Neural progenitor cell (in vitro differentiated cells): ENCODE measurements around the gene ARHGAP21. TPM values are rescaled to one million over a fixed set of nuclear protein-coding genes. Genes with fewer than 3 reads are reported as not detected.

Experiments used
- DNase-seq: peaks from one replicate; pipeline ENCODE4 v3.0.0-alpha.2; 2016; ENCODE audit warnings: low spot score
- H2AFZ ChIP-seq: fragments of 200-600 bp; sonication (generic); replicated peaks from 2 replicates; pipeline ENCODE4 v1.6.1; 2016; ENCODE audit warnings: antibody characterized with exemption
- H3F3A ChIP-seq: fragments of 200-600 bp; sonication (generic); 2 replicates; pipeline ENCODE4 v1.6.1; 2016; ENCODE audit warnings: antibody characterized with exemption, low read depth
- H3K27ac ChIP-seq: fragments of 200-600 bp; sonication (generic); 2 replicates; pipeline ENCODE4 v1.5.1; 2016; ENCODE audit warnings: mild to moderate bottlenecking
- H3K27me3 ChIP-seq: fragments of 200-600 bp; sonication (generic); 2 replicates; pipeline ENCODE4 v1.6.1; 2016; ENCODE audit warnings: mild to moderate bottlenecking, moderate library complexity
- H3K36me3 ChIP-seq: fragments of 200-600 bp; sonication (generic); 2 replicates; pipeline ENCODE4 v1.5.1; 2016
- H3K4me1 ChIP-seq: fragments of 200-600 bp; sonication (generic); 2 replicates; pipeline ENCODE4 v1.6.1; 2016; ENCODE audit warnings: mixed run types
- H3K4me2 ChIP-seq: fragments of 200-600 bp; sonication (generic); 2 replicates; pipeline ENCODE4 v1.6.1; 2016
- H3K4me3 ChIP-seq: fragments of 200-600 bp; sonication (generic); 2 replicates; pipeline ENCODE4 v1.5.1; 2016
- H3K79me2 ChIP-seq: fragments of 200-600 bp; sonication (generic); 2 replicates; pipeline ENCODE4 v1.6.1; 2016; ENCODE audit warnings: low read depth
- H3K9ac ChIP-seq: fragments of 200-600 bp; sonication (generic); 2 replicates; pipeline ENCODE4 v1.6.1; 2016
- H3K9me3 ChIP-seq: fragments of 200-600 bp; sonication (generic); 2 replicates; pipeline ENCODE4 v1.5.1; 2016; ENCODE audit warnings: low read depth
- H4K20me1 ChIP-seq: fragments of 200-600 bp; sonication (generic); 2 replicates; pipeline ENCODE4 v1.6.1; 2016; ENCODE audit warnings: low read depth
- H3K27ac Mint-ChIP-seq: 3 replicates; pipeline ENCODE4 v1.8.0; 2021; ENCODE audit warnings: mixed read lengths
- H3K27me3 Mint-ChIP-seq: 2 replicates; pipeline ENCODE4 v1.8.0; 2022; ENCODE audit warnings: low read depth, mild to moderate bottlenecking, inconsistent platforms, moderate library complexity, mixed read lengths; ENCODE audit not compliant: insufficient read depth
- H3K36me3 Mint-ChIP-seq: 3 replicates; pipeline ENCODE4 v1.8.0; 2021; ENCODE audit warnings: mixed read lengths
- H3K4me1 Mint-ChIP-seq: 3 replicates; pipeline ENCODE4 v1.8.0; 2021; ENCODE audit warnings: mixed read lengths
- H3K4me3 Mint-ChIP-seq: 3 replicates; pipeline ENCODE4 v1.8.0; 2021; ENCODE audit warnings: mild to moderate bottlenecking, moderate library complexity, mixed read lengths
- H3K9me3 Mint-ChIP-seq: 3 replicates; pipeline ENCODE4 v1.8.0; 2020; ENCODE audit warnings: mixed read lengths
- EZH2 ChIP-seq: fragments of 200-600 bp; sonication (generic); IDR thresholded peaks from 2 replicates; pipeline ENCODE4 v1.6.1; 2017; ENCODE audit warnings: antibody characterized with exemption, mild to moderate bottlenecking, moderate library complexity
- EZH2phosphoT487 ChIP-seq: fragments of 200-600 bp; sonication (generic); IDR thresholded peaks from 2 replicates; pipeline ENCODE4 v1.6.1; 2017; ENCODE audit warnings: antibody characterized with exemption
- total RNA-seq: library from RNA; depleted of rRNA; stranded (reverse); fragments of >200 nt; gene quantifications from 2 replicates; pipeline ENCODE4 v1.2.3, GENCODE V29; 2015; ENCODE audit warnings: low replicate concordance
- TF ChIP-seq, protein P1 (sequence below): fragments of 200-600 bp; sonication (generic); IDR thresholded peaks from 2 replicates; pipeline ENCODE4 v1.5.1; 2017; ENCODE audit warnings: antibody characterized with exemption, mild to moderate bottlenecking

ARHGAP21 gene
- total RNA-seq, 1 donor from 2014 or later, result 65.7 TPM

DNA sequence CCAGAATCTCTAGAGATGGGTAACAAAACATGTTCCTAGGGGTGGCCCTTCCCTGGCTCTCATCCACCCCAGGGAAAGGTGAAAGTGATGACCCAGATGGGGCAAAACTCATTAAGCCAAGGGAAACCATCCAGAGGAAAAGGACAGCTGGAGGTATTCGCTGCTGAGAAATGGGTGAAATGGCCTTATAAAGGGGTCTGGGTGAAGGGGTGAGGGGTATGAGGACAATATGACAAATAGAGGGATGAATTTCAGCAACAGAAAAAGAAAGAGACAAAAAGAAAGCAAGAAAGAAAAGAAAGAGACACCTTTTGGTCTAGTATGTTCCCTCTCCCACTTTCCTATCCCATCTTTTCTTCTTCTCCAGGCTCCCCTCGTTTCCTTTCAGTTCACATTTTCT, 26.6 kb downstream of the ARHGAP21 start:
- no peaks in the 10 kb centered on the region for H3K4me1 ChIP-seq
- no peaks in the 10 kb centered on the region for H3K36me3 ChIP-seq
- no peak overlapping the region for H3K9ac ChIP-seq
- H3K4me2 ChIP-seq, result no peak overlapping the region
- no peak overlapping the region for H3K4me3 ChIP-seq
- H3K36me3 Mint-ChIP-seq, result peaks cover 36% of the 10 kb centered on the region
- peaks cover 90% of the 10 kb centered on the region for H3K79me2 ChIP-seq
- no peaks in the 10 kb centered on the region for H3K9me3 ChIP-seq
- H3K4me3 Mint-ChIP-seq, result no peak overlapping the region
- H4K20me1 ChIP-seq, result no peaks in the 10 kb centered on the region
- H3K4me1 Mint-ChIP-seq, result no peaks in the 10 kb centered on the region
- no peak for DNase-seq
- H3K27me3 Mint-ChIP-seq, result no peaks in the 10 kb centered on the region
- no peak overlapping the region for H2AFZ ChIP-seq
- no peak overlapping the region for H3K27ac ChIP-seq
- H3K9me3 Mint-ChIP-seq, result no peaks in the 10 kb centered on the region
- no peaks in the 10 kb centered on the region for H3K27me3 ChIP-seq
- H3F3A ChIP-seq, result no peaks in the 10 kb centered on the region
- H3K27ac Mint-ChIP-seq, result no peak overlapping the region
- TF ChIP-seq EZH2 (no peak), EZH2phosphoT487 (no peak)
- TF ChIP-seq, protein P1, sequence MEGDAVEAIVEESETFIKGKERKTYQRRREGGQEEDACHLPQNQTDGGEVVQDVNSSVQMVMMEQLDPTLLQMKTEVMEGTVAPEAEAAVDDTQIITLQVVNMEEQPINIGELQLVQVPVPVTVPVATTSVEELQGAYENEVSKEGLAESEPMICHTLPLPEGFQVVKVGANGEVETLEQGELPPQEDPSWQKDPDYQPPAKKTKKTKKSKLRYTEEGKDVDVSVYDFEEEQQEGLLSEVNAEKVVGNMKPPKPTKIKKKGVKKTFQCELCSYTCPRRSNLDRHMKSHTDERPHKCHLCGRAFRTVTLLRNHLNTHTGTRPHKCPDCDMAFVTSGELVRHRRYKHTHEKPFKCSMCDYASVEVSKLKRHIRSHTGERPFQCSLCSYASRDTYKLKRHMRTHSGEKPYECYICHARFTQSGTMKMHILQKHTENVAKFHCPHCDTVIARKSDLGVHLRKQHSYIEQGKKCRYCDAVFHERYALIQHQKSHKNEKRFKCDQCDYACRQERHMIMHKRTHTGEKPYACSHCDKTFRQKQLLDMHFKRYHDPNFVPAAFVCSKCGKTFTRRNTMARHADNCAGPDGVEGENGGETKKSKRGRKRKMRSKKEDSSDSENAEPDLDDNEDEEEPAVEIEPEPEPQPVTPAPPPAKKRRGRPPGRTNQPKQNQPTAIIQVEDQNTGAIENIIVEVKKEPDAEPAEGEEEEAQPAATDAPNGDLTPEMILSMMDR, result no peak

DNA sequence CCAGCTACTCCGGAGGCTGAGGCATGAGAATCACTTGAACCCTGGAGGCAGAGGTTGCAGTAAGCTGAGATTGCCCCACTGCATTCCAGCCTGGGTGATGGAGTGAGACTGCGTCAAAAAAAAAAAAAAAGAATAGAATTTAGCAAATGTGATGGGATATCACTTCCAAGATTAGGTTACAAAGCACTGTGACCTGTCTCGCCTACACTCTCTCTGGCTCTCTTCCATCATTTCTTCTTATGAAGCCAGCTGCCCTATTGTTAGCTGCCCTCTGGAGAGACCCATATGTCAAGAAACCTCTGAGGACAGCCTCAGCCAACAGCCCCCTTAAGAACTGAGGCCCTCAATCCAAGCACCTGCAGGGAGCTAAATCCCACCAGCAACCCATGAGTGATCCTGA, 28.2 kb downstream of the ARHGAP21 start:
- H4K20me1 ChIP-seq, result no peaks in the 10 kb centered on the region
- no peaks in the 10 kb centered on the region for H3K9me3 ChIP-seq
- no peak overlapping the region for H3K27ac ChIP-seq
- Mint-ChIP-seq H3K9me3 (no peaks in the 10 kb centered on the region), H3K27ac (no peak overlapping the region), H3K27me3 (no peaks in the 10 kb centered on the region), H3K36me3 (peaks cover 35% of the 10 kb centered on the region), H3K4me3 (no peak overlapping the region), H3K4me1 (no peaks in the 10 kb centered on the region)
- no peaks in the 10 kb centered on the region for H3K36me3 ChIP-seq
- no peak overlapping the region for H3K4me3 ChIP-seq
- no peak overlapping the region for H3K9ac ChIP-seq
- H3K4me1 ChIP-seq, result peaks cover 8% of the 10 kb centered on the region
- TF ChIP-seq EZH2phosphoT487 (no peak), EZH2 (no peak)
- TF ChIP-seq, protein P1, result no peak
- no peak for DNase-seq
- H3K4me2 ChIP-seq, result no peak overlapping the region
- H2AFZ ChIP-seq, result no peak overlapping the region
- peaks cover 94% of the 10 kb centered on the region for H3K79me2 ChIP-seq
- H3K27me3 ChIP-seq, result no peaks in the 10 kb centered on the region
- no peaks in the 10 kb centered on the region for H3F3A ChIP-seq

DNA sequence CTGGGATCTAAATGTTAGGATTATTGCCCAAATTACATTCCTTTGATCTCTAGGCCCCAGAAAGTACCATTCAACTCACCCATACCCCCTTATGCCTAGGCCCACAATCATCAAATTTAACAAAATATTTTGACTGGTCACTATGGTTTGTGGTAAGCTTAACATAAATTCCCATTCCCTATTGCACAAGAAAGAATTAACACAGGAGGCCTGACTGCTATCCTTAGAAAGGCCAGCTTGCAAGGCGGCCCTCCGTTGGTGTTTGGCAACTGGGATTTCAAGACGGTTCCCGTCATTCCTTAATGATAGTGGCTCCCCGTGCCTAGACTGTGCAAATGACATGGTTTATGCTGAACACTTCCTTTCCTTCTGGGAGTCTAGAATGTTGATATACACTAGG, 29.6 kb downstream of the ARHGAP21 start:
- no peaks in the 10 kb centered on the region for H4K20me1 ChIP-seq
- no peak overlapping the region for H3K4me3 Mint-ChIP-seq
- H3K27ac Mint-ChIP-seq, result no peak overlapping the region

More for the DNA sequence above, 29.6 kb downstream of the ARHGAP21 start:
- DNase-seq, result no peak
- peaks cover 29% of the 10 kb centered on the region for H3K36me3 Mint-ChIP-seq
- H3K4me1 Mint-ChIP-seq, result no peaks in the 10 kb centered on the region
- H3K9me3 Mint-ChIP-seq, result no peaks in the 10 kb centered on the region
- Histone ChIP-seq H3K27me3 (no peaks in the 10 kb centered on the region), H3K9me3 (no peaks in the 10 kb centered on the region), H3K27ac (no peak overlapping the region), H3K79me2 (peaks cover 92% of the 10 kb centered on the region), H3K4me2 (no peak overlapping the region), H3K36me3 (no peaks in the 10 kb centered on the region), H3K9ac (no peak overlapping the region), H2AFZ (no peak overlapping the region), H3F3A (no peaks in the 10 kb centered on the region), H3K4me3 (no peak overlapping the region), H3K4me1 (peaks cover 8% of the 10 kb centered on the region)
- H3K27me3 Mint-ChIP-seq, result no peaks in the 10 kb centered on the region
- TF ChIP-seq EZH2, result no peak
- TF ChIP-seq, protein P1, result no peak
- no peak for TF ChIP-seq EZH2phosphoT487
